Adrenal gland (tissue), 12 donors: ENCODE results near the gene IPP. TPM values are rescaled to one million over a fixed set of nuclear protein-coding genes. Genes with fewer than 3 reads are reported as not detected.

ENCODE experiments used
- DNase-seq, 7 donors: peaks; one replicate each; pipeline ENCODE4 v3.0.0-alpha.2; 2019 to 2020
- H3K27ac ChIP-seq, 5 donors: fragments of 200-600 bp; sonication (generic) in 4 of 5; 1 replicate in 3 of 5; 2 replicates in 2 of 5; pipeline versions ENCODE4 v1.5.1 to v1.8.0; 2016 to 2020; ENCODE audit warnings: mild to moderate bottlenecking in 1 of 5
- H3K27me3 ChIP-seq: fragments of 200-600 bp; 2 replicates; pipeline ENCODE4 v1.8.0; 2021
- H3K36me3 ChIP-seq, 2 donors: fragments of 200-600 bp; replicated peaks in 1 of 2; 1 replicate in 1 of 2; 2 replicates in 1 of 2; pipeline versions ENCODE4 v1.5.1 to v1.8.0; 2018 to 2022
- H3K4me1 ChIP-seq, 2 donors: fragments of 200-600 bp; replicated peaks in 1 of 2; 1 replicate in 1 of 2; 2 replicates in 1 of 2; pipeline versions ENCODE4 v1.5.1 to v1.8.0; 2018 to 2021
- H3K4me3 ChIP-seq, 4 donors: fragments of 200-600 bp; sonication (generic) in 3 of 4; one replicate each; pipeline ENCODE4 v1.5.1; 2016 to 2018
- H3K9me3 ChIP-seq, 3 donors: fragments of 200-600 bp; sonication (generic) in 1 of 3; replicated peaks in 1 of 3; 1 replicate in 2 of 3; 2 replicates in 1 of 3; pipeline versions ENCODE4 v1.5.1 to v1.8.0; 2016 to 2021
- CTCF ChIP-seq, 6 experiments: fragments of 450-650 bp in 4 of 6; fragments of 200-600 bp in 2 of 6; sonication (generic) in 1 of 6; IDR thresholded peaks; 1 replicate in 5 of 6; 2 replicates in 1 of 6; pipeline versions ENCODE4 v1.5.1 to v1.8.0; 2016 to 2021; ENCODE audit warnings: antibody characterized with exemption in 6 of 6, mild to moderate bottlenecking in 2 of 6, moderate library complexity in 1 of 6
- POLR2A ChIP-seq, 2 donors: fragments of 450-650 bp; IDR thresholded peaks; one replicate each; pipeline ENCODE4 v1.6.1; 2017; ENCODE audit warnings: antibody characterized with exemption in 2 of 2, mild to moderate bottlenecking in 2 of 2, moderate library complexity in 1 of 2
- WGBS, 4 donors: extraction: QIAGEN DNeasy Blood & Tissue Kit in 2 of 4; methylation state at CpG; one replicate each; pipeline versions ENCODE4 v1.1.5 to v1.1.7; 2013 to 2017; 5-methylcytosine and 5-hydroxymethylcytosine counted together
- intact Hi-C, 2 donors: fragments of 100-400 bp; cut with DNase I; formaldehyde crosslinking; loops; one replicate each; pipeline versions ENCODE4 v1.14.1 to v1.15.0; 2022 to 2023
- polyA plus RNA-seq, 3 donors: library from polyadenylated mRNA; stranded (reverse); fragments of 200-250 nt in 2 of 3; fragments of 350-450 nt in 1 of 3; fragmentation: Illumina TruSeq in 1 of 3; extraction: RNeasy Lipid Tissue Mini Kit (QIAGEN cat#74804) in 1 of 3; gene quantifications; one replicate each; pipeline ENCODE4 v1.2.3, GENCODE V29; 2013 to 2014
- total RNA-seq, 9 donors: library from RNA; depleted of rRNA in 4 of 9; stranded (reverse); fragments of >200 nt in 4 of 9; fragments of 120-200 nt in 1 of 9; fragmentation: NEBNext Ultra II Directional in 1 of 9; extraction: Animal tissue kit (Norgen Biotek cat#: 25700) in 1 of 9; gene quantifications; one replicate each; pipeline versions ENCODE4 v1.1.0 to v1.2.4, GENCODE V29; 2013 to 2023
- donor health status: healthy with polysubstance abuse.
- donor health status: Bipolar disorder and iron deficiency.
- donor health status: DM: yes; HTN: yes; CAD: no.
- donor health status: DM: no; HTN: no; CAD: no.
- donor health status: DM: no; HTN: no; CAD: no.
- donor health status: DM: yes; HTN: yes; CAD: no.

IPP gene
- total and polyA plus RNA-seq, 12 donors = 2.8 to 23.9 (median 11.3) TPM

GRCh38 chr1:45658171-45658570 lies 92.3 kb downstream of the IPP start:
- Histone ChIP-seq H3K27ac (no peak overlapping the region), H3K9me3 (no peaks in the 10 kb centered on the region), H3K4me1 (peaks cover 3 to 13% of the 10 kb centered on the region in 2 donors), H3K36me3 (peaks cover 0 to 70% of the 10 kb centered on the region in 2 donors), H3K27me3 (no peaks in the 10 kb centered on the region), H3K4me3 (no peak overlapping the region)
- intact Hi-C loops = no loop called here
- DNase-seq = no peak
- TF ChIP-seq POLR2A (IDR thresholded peaks at IDR 0.05) (no peak), CTCF (IDR thresholded peaks at IDR 0.05) (no peak)
- 79 to 86% (median 84%) methylated on average over 2 of the region's 2 CpGs for WGBS, 4 donors

GRCh38 chr1:45656573-45657226 lies 93.8 kb downstream of the IPP start:
- Histone ChIP-seq H3K4me1 (peaks cover 0 to 7% of the 10 kb centered on the region in 2 donors), H3K27ac (no peak overlapping the region), H3K27me3 (no peaks in the 10 kb centered on the region), H3K9me3 (no peaks in the 10 kb centered on the region), H3K4me3 (no peak overlapping the region), H3K36me3 (peaks cover 0 to 85% of the 10 kb centered on the region in 2 donors)
- 93 to 99% (median 95%) methylated on average over 3 of the region's 3 CpGs for WGBS, 4 donors
- TF ChIP-seq CTCF (IDR thresholded peaks at IDR 0.05) = no peak
- no peak for TF ChIP-seq POLR2A (IDR thresholded peaks at IDR 0.05)
- intact Hi-C loops = no loop called here
- DNase-seq = no peak

GRCh38 chr1:45654540-45655280 lies 95.7 kb downstream of the IPP start:
- TF ChIP-seq POLR2A (IDR thresholded peaks at IDR 0.05) = no peak
- no peak for TF ChIP-seq CTCF (IDR thresholded peaks at IDR 0.05)
- no peak overlapping the region for H3K27ac ChIP-seq
- H3K9me3 ChIP-seq = no peaks in the 10 kb centered on the region
- no peak for DNase-seq
- H3K4me1 ChIP-seq = no peaks in the 10 kb centered on the region
- H3K36me3 ChIP-seq = peaks cover 0 to 91% of the 10 kb centered on the region in 2 donors
- intact Hi-C loops = no loop called here
- H3K27me3 ChIP-seq = no peaks in the 10 kb centered on the region
- no peak overlapping the region for H3K4me3 ChIP-seq
- WGBS, 4 donors = 89 to 93% (median 92%) methylated on average over 12 of the region's 12 CpGs

Other genes starting within 250 kb of the IPP start
- gene PRDX1, start 228.8 kb downstream of the IPP start, total RNA-seq = 100 to 1,000 TPM; 343 to 908 (median 446) TPM
- 100 to 1,000 TPM; 404 to 695 (median 559) TPM for gene PRDX1, start 228.8 kb downstream of the IPP start, polyA plus RNA-seq
- gene AKR1A1, start 199.8 kb downstream of the IPP start, total RNA-seq = 100 to 1,000 TPM in 8 of 9 donors, 10 to 100 TPM in 1; 85.6 to 157 (median 119) TPM
- 100 to 1,000 TPM in 2 of 3 donors, 10 to 100 TPM in 1; 87.9 to 199 (median 165) TPM for gene AKR1A1, start 199.8 kb downstream of the IPP start, polyA plus RNA-seq
- 10 to 100 TPM; 32.3 to 88.3 (median 48.7) TPM for gene NASP, start 166.6 kb downstream of the IPP start, total RNA-seq
- gene NASP, start 166.6 kb downstream of the IPP start, polyA plus RNA-seq = 100 to 1,000 TPM in 2 of 3 donors, 10 to 100 TPM in 1; 59.8 to 181 (median 136) TPM
- gene CCDC17, start 126.6 kb downstream of the IPP start, total RNA-seq = 1 to 10 TPM in 5 of 9 donors, under 1 TPM in 3, not detected in 1; 0.35 to 2.5 (median 1.7) TPM
- 1 to 10 TPM in 2 of 3 donors, under 1 TPM in 1; 0.24 to 4.2 (median 2.2) TPM for gene CCDC17, start 126.6 kb downstream of the IPP start, polyA plus RNA-seq
- gene GPBP1L1, start 64.1 kb downstream of the IPP start, total RNA-seq = 100 to 1,000 TPM in 3 of 9 donors, 10 to 100 TPM in 6; 57.9 to 122 (median 82.6) TPM
- gene GPBP1L1, start 64.1 kb downstream of the IPP start, polyA plus RNA-seq = 10 to 100 TPM; 34.5 to 75.8 (median 40.1) TPM
- 10 to 100 TPM; 16.8 to 37.2 (median 26.3) TPM for gene TMEM69, start 62.5 kb downstream of the IPP start, total RNA-seq
- 10 to 100 TPM in 2 of 3 donors, 1 to 10 TPM in 1; 9.3 to 53.1 (median 16.8) TPM for gene TMEM69, start 62.5 kb downstream of the IPP start, polyA plus RNA-seq
- gene MAST2, start 53.0 kb upstream of the IPP start, total RNA-seq = 10 to 100 TPM; 18.1 to 38.5 (median 23.4) TPM
- gene MAST2, start 53.0 kb upstream of the IPP start, polyA plus RNA-seq = 10 to 100 TPM; 18.4 to 35.6 (median 27.5) TPM